GM19240 (cell line): ENCODE results near the gene C1QTNF8.

ENCODE experiments used
- DNase-seq: peaks from one replicate; pipeline ENCODE4 v3.0.0; 2011; ENCODE audit warnings: low spot score; ENCODE audit not compliant: insufficient read length

Gene C1QTNF8

DNA sequence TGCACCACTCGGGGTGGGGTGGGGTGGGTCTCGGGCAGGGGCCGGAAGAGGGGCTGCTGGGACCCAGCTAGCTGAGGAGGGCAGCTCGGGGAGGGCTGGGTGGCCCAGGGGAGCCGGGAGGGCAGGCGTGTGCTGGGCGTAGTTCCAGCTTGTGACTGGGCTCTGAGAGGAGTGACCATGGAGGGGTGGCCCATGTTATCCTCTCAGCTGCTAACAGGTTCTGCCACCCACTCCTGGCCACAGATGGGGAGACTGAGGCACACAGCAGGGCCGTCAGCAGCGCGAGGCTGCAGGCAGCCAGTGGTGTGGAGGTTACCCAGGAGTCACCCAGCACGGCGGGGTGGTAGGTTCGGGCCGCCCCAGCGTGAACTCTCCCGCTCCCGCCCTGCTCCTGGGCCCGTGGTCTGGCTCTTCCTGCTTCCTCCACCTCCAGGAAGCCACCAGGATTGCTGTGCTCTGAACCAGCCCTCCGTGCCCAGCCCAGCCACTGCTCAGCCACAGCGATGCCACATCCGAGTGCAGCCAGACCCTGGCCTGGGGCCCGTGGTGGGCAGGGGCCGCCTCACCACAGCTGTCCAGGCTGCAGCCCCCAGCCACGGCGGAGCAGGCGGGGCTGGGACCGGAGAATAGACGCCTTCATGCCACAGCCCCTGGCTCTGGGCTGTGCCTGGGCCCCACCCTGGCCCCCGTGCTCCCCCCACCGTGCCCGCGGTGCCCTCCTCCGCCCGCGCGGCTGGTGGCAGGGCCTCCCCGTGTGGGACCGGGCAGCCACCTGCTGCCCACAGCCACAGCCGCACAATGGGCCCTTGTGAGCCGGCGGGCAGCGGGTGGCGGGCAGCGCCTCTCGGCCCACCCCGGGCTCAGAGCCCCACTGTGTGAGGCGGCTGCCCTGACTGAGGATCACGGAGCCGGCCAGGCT, 49.8 kb downstream of the C1QTNF8 start:
- no peak for DNase-seq

DNA sequence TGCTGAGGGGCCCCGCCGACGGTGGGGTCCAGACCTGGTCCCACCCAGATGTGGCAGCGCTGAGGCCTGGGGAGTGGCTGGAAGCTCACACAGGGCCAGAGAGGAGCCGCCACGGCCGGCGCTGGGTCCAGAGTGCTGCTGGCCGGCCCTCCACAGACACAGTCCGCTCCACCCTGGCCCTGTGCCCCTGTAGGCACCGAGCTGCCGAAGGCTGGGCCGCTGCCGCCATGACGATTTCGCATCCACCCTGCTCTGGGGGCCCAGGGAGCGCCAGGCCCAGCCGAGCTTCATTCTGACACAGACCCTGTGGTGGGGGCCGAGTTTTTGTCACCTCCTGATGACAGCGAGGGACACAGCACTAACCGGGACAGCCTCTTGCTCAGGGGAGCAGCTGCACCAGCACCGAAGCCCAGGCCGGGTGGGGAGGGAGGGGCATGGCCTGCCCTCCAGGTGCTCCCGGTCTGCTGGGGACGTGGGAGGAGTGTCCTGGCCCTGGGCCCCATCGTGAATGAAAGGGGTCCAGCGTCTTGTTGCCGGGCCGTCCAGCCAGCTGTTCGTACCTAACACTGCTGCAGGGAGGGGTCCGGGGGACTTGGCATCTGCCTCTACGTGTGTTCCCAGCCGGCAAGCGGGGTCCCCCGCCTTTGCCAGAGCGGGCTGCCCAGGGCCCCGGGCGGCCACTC, 50.6 kb downstream of the C1QTNF8 start:
- DNase-seq, result no peak

GRCh38 chr16:1044460-1045309, 51.4 kb downstream of the C1QTNF8 start:
- no peak for DNase-seq

DNA sequence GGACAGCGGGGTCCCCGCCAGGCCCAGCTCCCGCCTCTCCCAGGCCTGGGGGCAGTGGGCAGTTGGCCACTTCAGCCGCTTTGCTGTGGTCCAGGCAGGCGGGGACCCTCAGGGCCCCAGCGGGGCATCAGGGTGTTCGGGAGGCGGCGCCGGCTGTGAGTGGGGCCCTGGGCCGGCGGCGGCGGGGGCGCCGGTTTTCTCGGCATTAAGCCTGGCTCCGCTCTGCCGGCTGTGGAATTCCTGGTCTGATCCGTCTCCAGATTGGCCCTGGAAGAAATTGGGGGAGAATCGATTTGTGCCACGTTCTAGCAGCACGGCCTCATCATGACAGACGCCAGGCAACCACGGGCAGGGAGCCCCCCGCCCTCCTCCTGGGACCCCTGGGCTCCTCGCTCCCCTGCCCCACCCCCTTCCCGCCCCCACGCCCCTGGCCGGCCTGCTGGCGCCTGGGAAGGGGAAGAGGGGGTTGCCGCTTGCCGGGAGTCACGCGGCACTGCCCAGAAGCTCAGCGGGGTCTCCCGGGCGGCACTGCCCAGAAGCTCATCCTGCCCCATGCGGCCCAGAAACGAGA, 52.1 kb downstream of the C1QTNF8 start:
- DNase-seq, result no peak

DNA sequence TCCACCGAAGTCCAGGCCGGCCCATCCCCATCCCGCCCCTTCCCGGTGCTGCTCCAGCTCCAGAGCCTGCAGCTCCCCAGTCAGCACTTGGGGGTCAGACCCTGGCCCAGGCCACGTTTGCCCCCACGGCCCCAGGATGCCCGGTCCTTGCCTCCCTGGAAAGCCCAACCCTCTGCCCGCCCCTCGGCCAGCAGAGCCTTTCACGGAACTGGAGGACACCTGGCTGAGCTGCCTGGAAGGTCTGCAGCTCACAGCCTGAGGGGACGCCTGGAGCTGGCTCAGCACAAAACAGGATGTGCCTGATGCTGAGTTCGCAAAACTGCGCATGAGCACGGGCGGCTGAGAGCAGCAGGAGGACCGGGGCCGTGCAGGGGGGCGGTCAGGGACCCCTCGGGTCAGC, 53.2 kb downstream of the C1QTNF8 start:
- DNase-seq, result no peak

- no peak for DNase-seq
Measured at GRCh38 chr16:1042049-1042744, 53.8 kb downstream of the C1QTNF8 start.

- DNase-seq, result no peak
Measured at GRCh38 chr16:1040346-1040745, 55.7 kb downstream of the C1QTNF8 start.

DNA sequence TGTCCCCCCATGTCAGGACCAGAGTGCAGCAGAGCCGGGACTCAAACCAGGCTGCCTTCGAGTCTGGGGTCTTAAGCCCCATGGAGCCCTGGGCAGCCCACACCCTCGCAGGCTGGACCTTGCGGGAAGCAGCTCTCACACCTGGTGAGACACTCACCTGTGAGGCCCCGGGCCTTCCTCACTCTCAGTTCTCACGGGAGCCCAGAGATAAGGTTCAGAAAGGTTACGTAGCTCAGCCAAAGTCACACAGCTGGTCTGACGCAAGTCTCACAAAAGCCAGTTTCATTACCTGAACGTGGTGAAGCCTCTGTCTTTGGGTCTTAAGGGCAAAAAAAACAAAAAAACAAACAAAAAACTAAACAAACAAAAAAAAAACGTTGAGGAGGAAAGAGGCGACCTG, 56.3 kb downstream of the C1QTNF8 start:
- DNase-seq, result no peak

GRCh38 chr16:1038932-1039331, 57.1 kb downstream of the C1QTNF8 start:
- DNase-seq, result no peak
